HG03108 (cell line): ENCODE data around the gene DNAAF5.

Experiments used
- ATAC-seq: cut with Tn5 transposase; IDR thresholded peaks from one replicate; pipeline ENCODE4 v1.9.1; 2021; ENCODE audit warnings: moderate library complexity; ENCODE audit not compliant: unreplicated experiment

Gene DNAAF5

GRCh38 chr7:831596-832166 is 105.2 kb downstream of the DNAAF5 start:
- peak; percentile 62 for ATAC-seq

DNA sequence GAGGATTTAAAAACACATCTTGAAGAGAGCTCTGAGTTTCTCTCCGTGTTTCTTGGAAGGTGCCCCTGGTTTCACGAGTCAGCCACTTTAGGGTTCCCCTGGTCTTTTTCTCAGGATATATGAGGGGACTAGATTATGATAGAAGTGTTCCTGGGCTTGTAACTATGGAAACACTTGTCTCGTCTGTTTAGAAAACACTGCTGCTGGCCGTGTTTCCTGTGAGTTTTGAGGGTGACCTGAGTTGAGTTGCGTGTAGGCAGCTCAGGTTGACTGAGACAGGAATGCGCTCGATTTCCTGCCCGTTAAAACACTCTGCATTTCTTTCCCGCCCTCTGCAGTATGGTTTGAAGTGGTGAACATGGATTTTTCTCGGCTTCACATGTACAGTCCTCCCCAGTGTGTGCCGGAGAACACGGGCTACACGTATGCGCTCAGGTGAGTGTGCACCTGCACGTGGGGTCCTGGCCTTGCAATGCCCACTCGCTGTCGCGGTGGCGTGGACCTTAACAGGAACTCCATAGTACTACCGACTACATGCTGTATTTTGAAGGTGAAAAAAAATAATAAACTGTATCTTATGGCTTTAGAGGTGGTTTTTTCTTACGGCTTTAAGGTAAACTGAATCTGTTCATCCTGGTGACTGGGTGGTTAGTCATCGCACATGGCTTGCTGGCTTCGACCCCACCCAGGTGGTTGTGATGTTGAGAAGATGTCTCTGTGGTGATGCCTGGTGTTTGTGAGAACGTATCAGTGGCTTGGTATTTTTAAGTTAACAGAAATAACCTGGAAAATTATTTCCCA is 105.9 kb downstream of the DNAAF5 start, which contains the start of gene SUN1:
SUN1 (plus strand) TSS at position 310 of the 801 bp plus-strand sequence; CDS start at position 359, 49 bp downstream.
- peak; percentile 43 for ATAC-seq

GRCh38 chr7:832968-833424 is 106.5 kb downstream of the DNAAF5 start:
- ATAC-seq, result no peak

- no peak for ATAC-seq
These were observed 107.2 kb downstream of the DNAAF5 start for GRCh38 chr7:833601-834258.

- no peak for ATAC-seq
These were observed 107.8 kb downstream of the DNAAF5 start for GRCh38 chr7:834277-834676.

GRCh38 chr7:835021-835420 is 108.5 kb downstream of the DNAAF5 start:
- ATAC-seq, result no peak

DNA sequence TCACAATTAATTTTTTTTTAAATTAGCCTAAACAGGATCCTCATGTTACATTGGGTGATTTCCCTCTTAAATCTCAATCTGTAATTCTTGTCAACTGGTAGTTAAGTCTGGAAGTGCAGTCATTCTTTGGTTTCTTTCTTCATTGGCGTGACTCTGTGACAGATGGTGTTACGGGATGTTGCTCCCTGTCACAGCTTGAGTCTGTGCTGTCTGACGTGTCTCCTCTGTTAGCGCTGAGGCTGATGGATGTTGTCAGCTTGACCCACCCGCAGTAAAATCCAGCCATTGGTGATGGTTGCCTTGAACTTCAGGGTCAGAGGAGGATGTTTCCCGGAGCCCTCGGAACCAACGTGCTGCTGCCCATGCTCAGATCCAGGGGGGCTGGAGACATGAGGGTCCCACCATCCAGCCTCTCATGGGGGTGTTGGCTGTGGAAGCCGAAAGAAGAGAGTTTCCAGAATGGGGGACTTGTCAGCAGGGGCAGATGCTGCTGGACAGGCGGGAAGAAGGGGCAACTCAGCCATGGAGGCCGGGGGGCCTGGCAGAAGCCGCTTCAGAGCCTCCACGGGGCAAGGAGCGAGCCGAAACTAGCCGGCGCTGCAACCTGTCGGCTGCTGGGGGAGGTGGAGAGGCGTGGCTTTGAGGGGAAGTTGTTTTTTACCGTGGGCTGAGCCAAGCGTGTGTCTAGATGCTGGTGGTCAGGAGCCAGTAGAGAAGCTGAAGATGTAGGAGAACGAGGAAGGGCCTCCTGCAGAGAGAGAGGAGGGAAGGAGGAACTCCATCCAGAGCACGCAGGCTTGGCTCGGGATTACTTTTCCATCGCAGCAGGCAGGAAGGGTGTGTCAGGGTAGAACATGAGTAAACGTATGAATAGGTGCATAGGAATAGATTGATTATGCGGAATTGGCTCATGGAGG is 109.2 kb downstream of the DNAAF5 start:
- no peak for ATAC-seq
